SK-N-SH treated with all-trans-retinoic acid at 6 μM for 48 hours (cell line): Measurements from ENCODE around the gene MEIS1.

Source experiments
- ATAC-seq: fragments of 200-7000 bp; cut with Tn5 transposase; 3 replicates; pipeline ENCODE4 v1.9.1; 2020; ENCODE audit warnings: mild to moderate bottlenecking, moderate library complexity
- ARNTL ChIP-seq: fragments of 450-650 bp; formaldehyde crosslinking; IDR thresholded peaks from 2 replicates; pipeline ENCODE4 v1.5.0; 2020; ENCODE audit warnings: low read depth, mild to moderate bottlenecking, moderate library complexity, borderline replicate concordance
- BACH2 ChIP-seq: fragments of 250-450 bp; sonication (Bioruptor Pico); IDR thresholded peaks from 2 replicates; pipeline ENCODE4 v1.9.0; 2021; ENCODE audit warnings: mild to moderate bottlenecking, borderline replicate concordance
- CSDC2 ChIP-seq: fragments of 250-450 bp; sonication (Bioruptor Pico); IDR thresholded peaks from 2 replicates; pipeline ENCODE4 v1.5.0; 2020; ENCODE audit warnings: mild to moderate bottlenecking, moderate library complexity
- ESRRG ChIP-seq: fragments of 250-450 bp; sonication (Bioruptor Pico); IDR thresholded peaks from 2 replicates; pipeline ENCODE4 v1.6.1; 2021; ENCODE audit warnings: mild to moderate bottlenecking
- GLIS3 ChIP-seq: fragments of 250-450 bp; sonication (Bioruptor Pico); IDR thresholded peaks from 2 replicates; pipeline ENCODE4 v1.5.0; 2020; ENCODE audit warnings: mild to moderate bottlenecking, moderate library complexity
- ISL1 ChIP-seq: fragments of 250-450 bp; sonication (Bioruptor Pico); IDR thresholded peaks from 2 replicates; pipeline ENCODE4 v2.1.2; 2022; ENCODE audit warnings: mild to moderate bottlenecking, moderate library complexity
- OSR1 ChIP-seq: fragments of 250-450 bp; sonication (Bioruptor Pico); IDR thresholded peaks from 2 replicates; pipeline ENCODE4 v1.8.0; 2022; ENCODE audit warnings: moderate library complexity, mild to moderate bottlenecking, inconsistent platforms
- PPARA ChIP-seq: fragments of 250-450 bp; sonication (Bioruptor Pico); IDR thresholded peaks from 2 replicates; pipeline ENCODE4 v1.5.0; 2020; ENCODE audit warnings: mild to moderate bottlenecking, borderline replicate concordance
- RARB ChIP-seq: fragments of 250-450 bp; sonication (Bioruptor Pico); IDR thresholded peaks from 2 replicates; pipeline ENCODE4 v1.8.0; 2021; ENCODE audit warnings: mild to moderate bottlenecking, moderate library complexity
- SNAI2 ChIP-seq: fragments of 250-450 bp; sonication (Bioruptor Pico); IDR thresholded peaks from 2 replicates; pipeline ENCODE4 v1.5.0; 2020; ENCODE audit warnings: mild to moderate bottlenecking, moderate library complexity
- TCF4 ChIP-seq: fragments of 250-450 bp; sonication (Bioruptor Pico); IDR thresholded peaks from 2 replicates; pipeline ENCODE4 v1.8.0; 2021; ENCODE audit warnings: mild to moderate bottlenecking, moderate library complexity, borderline replicate concordance
- TOX ChIP-seq: fragments of 250-450 bp; sonication (Bioruptor Pico); IDR thresholded peaks from 2 replicates; pipeline ENCODE4 v1.8.0; 2021; ENCODE audit warnings: mild to moderate bottlenecking, moderate library complexity, borderline replicate concordance
- ZC3H10 ChIP-seq: fragments of 250-450 bp; sonication (Bioruptor Pico); IDR thresholded peaks from 2 replicates; pipeline ENCODE4 v1.5.1; 2021; ENCODE audit warnings: mild to moderate bottlenecking, moderate library complexity
- ZFP3 ChIP-seq: fragments of 250-450 bp; sonication (Bioruptor Pico); IDR thresholded peaks from 2 replicates; pipeline ENCODE4 v1.5.0; 2020; ENCODE audit warnings: mild to moderate bottlenecking, moderate library complexity
- ZFP30 ChIP-seq: fragments of 450-650 bp; formaldehyde crosslinking; IDR thresholded peaks from 2 replicates; pipeline ENCODE4 v1.5.0; 2022; ENCODE audit warnings: mild to moderate bottlenecking, moderate library complexity
- ZNF565 ChIP-seq: fragments of 450-650 bp; formaldehyde crosslinking; conservative IDR thresholded peaks from 2 replicates; pipeline ENCODE4 v1.5.0; 2020; ENCODE audit warnings: low read depth, mild to moderate bottlenecking, moderate library complexity
- ZNF70 ChIP-seq: fragments of 450-650 bp; formaldehyde crosslinking; IDR thresholded peaks from 2 replicates; pipeline ENCODE4 v1.5.0; 2020; ENCODE audit warnings: mild to moderate bottlenecking, moderate library complexity
- ZNF8 ChIP-seq: fragments of 450-650 bp; formaldehyde crosslinking; IDR thresholded peaks from 2 replicates; pipeline ENCODE4 v1.5.0; 2020; ENCODE audit warnings: mild to moderate bottlenecking, moderate library complexity
- TF ChIP-seq, protein P1 (sequence below): fragments of 250-450 bp; sonication (Bioruptor Pico); IDR thresholded peaks from 2 replicates; pipeline ENCODE4 v1.5.1; 2021; ENCODE audit warnings: mild to moderate bottlenecking, moderate library complexity
- TF ChIP-seq, protein P2 (sequence below): fragments of 250-450 bp; sonication (Bioruptor Pico); IDR thresholded peaks from 2 replicates; pipeline ENCODE4 v1.8.0; 2020; ENCODE audit warnings: mild to moderate bottlenecking, moderate library complexity, borderline replicate concordance
- TF ChIP-seq, protein P3 (sequence below): fragments of 250-450 bp; sonication (Bioruptor Pico); IDR thresholded peaks from 2 replicates; pipeline ENCODE4 v1.5.0; 2020; ENCODE audit warnings: mild to moderate bottlenecking, moderate library complexity
- TF ChIP-seq, protein P4 (sequence below): fragments of 250-450 bp; sonication (Bioruptor Pico); IDR thresholded peaks from 2 replicates; pipeline ENCODE4 v1.8.0; 2021; ENCODE audit warnings: low read depth, mild to moderate bottlenecking, moderate library complexity, borderline replicate concordance

The MEIS1 gene

DNA sequence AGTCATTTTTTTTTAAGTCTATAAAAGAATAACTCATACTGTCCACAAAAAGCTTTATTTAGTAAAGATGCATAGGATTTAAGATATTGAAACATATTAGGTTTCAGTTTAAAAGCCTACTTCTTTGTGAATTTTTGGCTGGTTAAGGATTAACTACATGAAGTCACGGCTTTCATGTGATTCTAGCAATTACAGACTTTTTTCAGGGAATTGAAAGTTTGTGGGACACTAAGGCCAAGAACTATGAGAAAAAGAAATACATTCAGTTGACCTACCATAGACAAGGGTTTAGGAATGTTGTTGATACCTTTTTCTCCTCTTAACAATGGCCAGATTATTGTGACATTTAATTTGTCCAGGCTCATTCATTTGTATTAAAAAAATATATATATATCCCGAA is 109.3 kb downstream of the MEIS1 start:
- TF ChIP-seq, protein P1, sequence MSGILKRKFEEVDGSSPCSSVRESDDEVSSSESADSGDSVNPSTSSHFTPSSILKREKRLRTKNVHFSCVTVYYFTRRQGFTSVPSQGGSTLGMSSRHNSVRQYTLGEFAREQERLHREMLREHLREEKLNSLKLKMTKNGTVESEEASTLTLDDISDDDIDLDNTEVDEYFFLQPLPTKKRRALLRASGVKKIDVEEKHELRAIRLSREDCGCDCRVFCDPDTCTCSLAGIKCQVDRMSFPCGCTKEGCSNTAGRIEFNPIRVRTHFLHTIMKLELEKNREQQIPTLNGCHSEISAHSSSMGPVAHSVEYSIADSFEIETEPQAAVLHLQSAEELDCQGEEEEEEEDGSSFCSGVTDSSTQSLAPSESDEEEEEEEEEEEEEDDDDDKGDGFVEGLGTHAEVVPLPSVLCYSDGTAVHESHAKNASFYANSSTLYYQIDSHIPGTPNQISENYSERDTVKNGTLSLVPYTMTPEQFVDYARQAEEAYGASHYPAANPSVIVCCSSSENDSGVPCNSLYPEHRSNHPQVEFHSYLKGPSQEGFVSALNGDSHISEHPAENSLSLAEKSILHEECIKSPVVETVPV (CRISPR knock-in tag): no peak
- TF ChIP-seq OSR1: no peak
- no peak for TF ChIP-seq SNAI2
- TF ChIP-seq TOX (CRISPR knock-in tag): no peak
- no peak for TF ChIP-seq ARNTL (CRISPR knock-in tag)
- no peak for TF ChIP-seq CSDC2 (CRISPR knock-in tag)
- no peak for TF ChIP-seq GLIS3 (CRISPR knock-in tag)
- TF ChIP-seq RARB (CRISPR knock-in tag): no peak
- TF ChIP-seq, protein P2, sequence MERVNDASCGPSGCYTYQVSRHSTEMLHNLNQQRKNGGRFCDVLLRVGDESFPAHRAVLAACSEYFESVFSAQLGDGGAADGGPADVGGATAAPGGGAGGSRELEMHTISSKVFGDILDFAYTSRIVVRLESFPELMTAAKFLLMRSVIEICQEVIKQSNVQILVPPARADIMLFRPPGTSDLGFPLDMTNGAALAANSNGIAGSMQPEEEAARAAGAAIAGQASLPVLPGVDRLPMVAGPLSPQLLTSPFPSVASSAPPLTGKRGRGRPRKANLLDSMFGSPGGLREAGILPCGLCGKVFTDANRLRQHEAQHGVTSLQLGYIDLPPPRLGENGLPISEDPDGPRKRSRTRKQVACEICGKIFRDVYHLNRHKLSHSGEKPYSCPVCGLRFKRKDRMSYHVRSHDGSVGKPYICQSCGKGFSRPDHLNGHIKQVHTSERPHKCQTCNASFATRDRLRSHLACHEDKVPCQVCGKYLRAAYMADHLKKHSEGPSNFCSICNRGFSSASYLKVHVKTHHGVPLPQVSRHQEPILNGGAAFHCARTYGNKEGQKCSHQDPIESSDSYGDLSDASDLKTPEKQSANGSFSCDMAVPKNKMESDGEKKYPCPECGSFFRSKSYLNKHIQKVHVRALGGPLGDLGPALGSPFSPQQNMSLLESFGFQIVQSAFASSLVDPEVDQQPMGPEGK (CRISPR knock-in tag): no peak
- TF ChIP-seq, all 23 proteins: peak for 0
- no peak for ATAC-seq

DNA sequence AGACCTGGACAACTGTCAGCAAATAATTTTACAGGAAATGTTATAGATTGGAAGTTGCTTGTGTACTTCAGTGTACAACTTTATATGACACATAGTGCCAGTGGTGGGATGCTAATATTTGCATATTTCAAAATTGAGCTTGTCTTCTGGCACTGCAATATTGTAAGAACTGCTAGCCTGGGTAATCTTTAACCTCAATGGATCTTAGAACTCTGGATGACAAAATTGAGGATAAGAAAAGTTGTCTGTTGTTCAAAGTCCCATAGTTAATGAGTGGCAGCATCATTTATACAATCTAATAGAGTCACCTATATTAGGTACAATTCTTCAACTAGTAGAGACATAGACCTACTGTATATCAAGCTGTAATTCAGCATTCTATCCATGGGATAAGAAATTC is 110.3 kb downstream of the MEIS1 start:
- no peak for ATAC-seq

More for the DNA sequence above, 110.3 kb downstream of the MEIS1 start:
- no peak for TF ChIP-seq ZNF8
- no peak for TF ChIP-seq CSDC2 (CRISPR knock-in tag)
- TF ChIP-seq PPARA (CRISPR knock-in tag): no peak
- no peak for TF ChIP-seq ZNF70 (CRISPR knock-in tag)
- no peak for TF ChIP-seq ZFP3
- no peak for TF ChIP-seq ISL1
- no peak for TF ChIP-seq ZFP30 (CRISPR knock-in tag)
- no peak for TF ChIP-seq OSR1
- TF ChIP-seq, protein P1 (CRISPR knock-in tag): no peak
- TF ChIP-seq SNAI2: no peak
- TF ChIP-seq BACH2 (CRISPR knock-in tag): no peak
- TF ChIP-seq, protein P3, sequence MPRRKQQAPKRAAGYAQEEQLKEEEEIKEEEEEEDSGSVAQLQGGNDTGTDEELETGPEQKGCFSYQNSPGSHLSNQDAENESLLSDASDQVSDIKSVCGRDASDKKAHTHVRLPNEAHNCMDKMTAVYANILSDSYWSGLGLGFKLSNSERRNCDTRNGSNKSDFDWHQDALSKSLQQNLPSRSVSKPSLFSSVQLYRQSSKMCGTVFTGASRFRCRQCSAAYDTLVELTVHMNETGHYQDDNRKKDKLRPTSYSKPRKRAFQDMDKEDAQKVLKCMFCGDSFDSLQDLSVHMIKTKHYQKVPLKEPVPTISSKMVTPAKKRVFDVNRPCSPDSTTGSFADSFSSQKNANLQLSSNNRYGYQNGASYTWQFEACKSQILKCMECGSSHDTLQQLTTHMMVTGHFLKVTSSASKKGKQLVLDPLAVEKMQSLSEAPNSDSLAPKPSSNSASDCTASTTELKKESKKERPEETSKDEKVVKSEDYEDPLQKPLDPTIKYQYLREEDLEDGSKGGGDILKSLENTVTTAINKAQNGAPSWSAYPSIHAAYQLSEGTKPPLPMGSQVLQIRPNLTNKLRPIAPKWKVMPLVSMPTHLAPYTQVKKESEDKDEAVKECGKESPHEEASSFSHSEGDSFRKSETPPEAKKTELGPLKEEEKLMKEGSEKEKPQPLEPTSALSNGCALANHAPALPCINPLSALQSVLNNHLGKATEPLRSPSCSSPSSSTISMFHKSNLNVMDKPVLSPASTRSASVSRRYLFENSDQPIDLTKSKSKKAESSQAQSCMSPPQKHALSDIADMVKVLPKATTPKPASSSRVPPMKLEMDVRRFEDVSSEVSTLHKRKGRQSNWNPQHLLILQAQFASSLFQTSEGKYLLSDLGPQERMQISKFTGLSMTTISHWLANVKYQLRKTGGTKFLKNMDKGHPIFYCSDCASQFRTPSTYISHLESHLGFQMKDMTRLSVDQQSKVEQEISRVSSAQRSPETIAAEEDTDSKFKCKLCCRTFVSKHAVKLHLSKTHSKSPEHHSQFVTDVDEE (CRISPR knock-in tag): no peak
- TF ChIP-seq, protein P2 (CRISPR knock-in tag): no peak
- TF ChIP-seq TOX (CRISPR knock-in tag): no peak
- no peak for TF ChIP-seq ZC3H10
- no peak for TF ChIP-seq TCF4 (CRISPR knock-in tag)
- TF ChIP-seq ESRRG (CRISPR knock-in tag): no peak
- TF ChIP-seq, protein P4, sequence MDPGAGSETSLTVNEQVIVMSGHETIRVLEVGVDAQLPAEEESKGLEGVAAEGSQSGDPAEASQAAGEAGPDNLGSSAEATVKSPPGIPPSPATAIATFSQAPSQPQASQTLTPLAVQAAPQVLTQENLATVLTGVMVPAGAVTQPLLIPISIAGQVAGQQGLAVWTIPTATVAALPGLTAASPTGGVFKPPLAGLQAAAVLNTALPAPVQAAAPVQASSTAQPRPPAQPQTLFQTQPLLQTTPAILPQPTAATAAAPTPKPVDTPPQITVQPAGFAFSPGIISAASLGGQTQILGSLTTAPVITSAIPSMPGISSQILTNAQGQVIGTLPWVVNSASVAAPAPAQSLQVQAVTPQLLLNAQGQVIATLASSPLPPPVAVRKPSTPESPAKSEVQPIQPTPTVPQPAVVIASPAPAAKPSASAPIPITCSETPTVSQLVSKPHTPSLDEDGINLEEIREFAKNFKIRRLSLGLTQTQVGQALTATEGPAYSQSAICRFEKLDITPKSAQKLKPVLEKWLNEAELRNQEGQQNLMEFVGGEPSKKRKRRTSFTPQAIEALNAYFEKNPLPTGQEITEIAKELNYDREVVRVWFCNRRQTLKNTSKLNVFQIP (CRISPR knock-in tag): no peak
- no peak for TF ChIP-seq ZNF565 (CRISPR knock-in tag)
- TF ChIP-seq, all 23 proteins: peak for 0
